Measurements from ENCODE around the gene RPUSD4.

DNA sequence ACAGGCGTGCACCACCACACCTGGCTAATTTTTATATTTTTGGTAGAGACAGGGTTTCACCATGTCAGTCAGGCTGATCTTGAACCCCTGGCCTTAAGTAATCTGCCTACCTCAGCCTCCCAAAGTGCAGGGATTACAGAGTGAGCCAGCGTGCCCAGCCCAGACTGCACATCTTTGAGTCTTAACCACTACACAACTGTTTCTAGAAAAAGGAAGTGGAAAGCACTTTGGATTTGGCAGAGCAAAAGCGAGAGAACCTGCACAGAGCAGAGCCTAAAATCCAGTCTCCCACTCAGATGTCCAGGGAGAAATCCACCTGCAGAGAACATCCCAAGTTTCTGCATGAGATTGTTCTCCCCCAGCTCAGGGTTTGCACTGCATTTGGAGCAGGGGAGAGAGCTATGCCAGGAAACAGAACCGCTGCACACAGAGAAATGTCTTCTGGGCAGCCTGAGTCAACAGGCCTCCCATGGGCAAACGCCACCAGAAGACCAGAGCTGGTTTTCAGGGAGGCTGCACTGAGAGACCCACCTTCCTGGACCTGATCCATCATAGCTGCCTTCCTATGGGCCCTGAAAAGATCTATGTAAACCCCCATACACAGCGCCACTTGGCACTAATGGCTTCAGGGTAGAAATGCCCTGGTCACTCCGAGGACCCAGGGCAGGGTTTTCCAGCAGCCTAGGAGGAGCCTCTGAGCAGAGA, 54.0 kb downstream of the RPUSD4 start:
- TF ChIP-seq TCFL5 (CRISPR knock-in tag; conservative IDR thresholded peaks at IDR 0.05): no peak
- no peak for TF ChIP-seq EZH2 (IDR thresholded peaks at IDR 0.05; ENCODE audit: borderline replicate concordance, low read depth, low read length)
- TF ChIP-seq, protein P1, sequence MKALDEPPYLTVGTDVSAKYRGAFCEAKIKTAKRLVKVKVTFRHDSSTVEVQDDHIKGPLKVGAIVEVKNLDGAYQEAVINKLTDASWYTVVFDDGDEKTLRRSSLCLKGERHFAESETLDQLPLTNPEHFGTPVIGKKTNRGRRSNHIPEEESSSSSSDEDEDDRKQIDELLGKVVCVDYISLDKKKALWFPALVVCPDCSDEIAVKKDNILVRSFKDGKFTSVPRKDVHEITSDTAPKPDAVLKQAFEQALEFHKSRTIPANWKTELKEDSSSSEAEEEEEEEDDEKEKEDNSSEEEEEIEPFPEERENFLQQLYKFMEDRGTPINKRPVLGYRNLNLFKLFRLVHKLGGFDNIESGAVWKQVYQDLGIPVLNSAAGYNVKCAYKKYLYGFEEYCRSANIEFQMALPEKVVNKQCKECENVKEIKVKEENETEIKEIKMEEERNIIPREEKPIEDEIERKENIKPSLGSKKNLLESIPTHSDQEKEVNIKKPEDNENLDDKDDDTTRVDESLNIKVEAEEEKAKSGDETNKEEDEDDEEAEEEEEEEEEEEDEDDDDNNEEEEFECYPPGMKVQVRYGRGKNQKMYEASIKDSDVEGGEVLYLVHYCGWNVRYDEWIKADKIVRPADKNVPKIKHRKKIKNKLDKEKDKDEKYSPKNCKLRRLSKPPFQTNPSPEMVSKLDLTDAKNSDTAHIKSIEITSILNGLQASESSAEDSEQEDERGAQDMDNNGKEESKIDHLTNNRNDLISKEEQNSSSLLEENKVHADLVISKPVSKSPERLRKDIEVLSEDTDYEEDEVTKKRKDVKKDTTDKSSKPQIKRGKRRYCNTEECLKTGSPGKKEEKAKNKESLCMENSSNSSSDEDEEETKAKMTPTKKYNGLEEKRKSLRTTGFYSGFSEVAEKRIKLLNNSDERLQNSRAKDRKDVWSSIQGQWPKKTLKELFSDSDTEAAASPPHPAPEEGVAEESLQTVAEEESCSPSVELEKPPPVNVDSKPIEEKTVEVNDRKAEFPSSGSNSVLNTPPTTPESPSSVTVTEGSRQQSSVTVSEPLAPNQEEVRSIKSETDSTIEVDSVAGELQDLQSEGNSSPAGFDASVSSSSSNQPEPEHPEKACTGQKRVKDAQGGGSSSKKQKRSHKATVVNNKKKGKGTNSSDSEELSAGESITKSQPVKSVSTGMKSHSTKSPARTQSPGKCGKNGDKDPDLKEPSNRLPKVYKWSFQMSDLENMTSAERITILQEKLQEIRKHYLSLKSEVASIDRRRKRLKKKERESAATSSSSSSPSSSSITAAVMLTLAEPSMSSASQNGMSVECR (CRISPR knock-in tag; IDR thresholded peaks at IDR 0.05): no peak
- TF ChIP-seq, protein P2, sequence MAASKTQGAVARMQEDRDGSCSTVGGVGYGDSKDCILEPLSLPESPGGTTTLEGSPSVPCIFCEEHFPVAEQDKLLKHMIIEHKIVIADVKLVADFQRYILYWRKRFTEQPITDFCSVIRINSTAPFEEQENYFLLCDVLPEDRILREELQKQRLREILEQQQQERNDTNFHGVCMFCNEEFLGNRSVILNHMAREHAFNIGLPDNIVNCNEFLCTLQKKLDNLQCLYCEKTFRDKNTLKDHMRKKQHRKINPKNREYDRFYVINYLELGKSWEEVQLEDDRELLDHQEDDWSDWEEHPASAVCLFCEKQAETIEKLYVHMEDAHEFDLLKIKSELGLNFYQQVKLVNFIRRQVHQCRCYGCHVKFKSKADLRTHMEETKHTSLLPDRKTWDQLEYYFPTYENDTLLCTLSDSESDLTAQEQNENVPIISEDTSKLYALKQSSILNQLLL (CRISPR knock-in tag; IDR thresholded peaks at IDR 0.05; ENCODE audit: borderline replicate concordance): no peak
- no peak for TF ChIP-seq RB1 (IDR thresholded peaks at IDR 0.05; ENCODE audit: low read depth)
- TF ChIP-seq GATAD2B (IDR thresholded peaks at IDR 0.05; ENCODE audit: borderline replicate concordance): no peak
- no peak for TF ChIP-seq FOXJ3 (CRISPR knock-in tag; IDR thresholded peaks at IDR 0.05)

Data from K562 (cell line).